ENCODE results near the gene HLA-E. TPM values are rescaled to one million over a fixed set of nuclear protein-coding genes. Genes with fewer than 3 reads are reported as not detected.

HLA-E gene
- total RNA-seq, 4 donors from 2014 or later: 207 to 628 (median 416) TPM

GRCh38 chr6:30542915-30543314, 53.6 kb downstream of the HLA-E start:
- H3K4me3 ChIP-seq: no peak overlapping the region
- no peaks in the 10 kb centered on the region for H3K9me3 ChIP-seq
- H3K36me3 ChIP-seq: no peaks in the 10 kb centered on the region
- no peaks in the 10 kb centered on the region for H3K4me1 ChIP-seq
- no peak for DNase-seq
- peak overlapping the region in 1 of 2 donors; percentile 76 for H3K27ac ChIP-seq
- intact Hi-C loops (cut with DNase I; ENCODE audit: low total_unique reads): loop anchor here (5.0 kb wide), 1 partner anchor 61 kb away; no protein-coding TSS in a partner anchor
- H3K27me3 ChIP-seq: no peaks in the 10 kb centered on the region
- TF ChIP-seq POLR2A (IDR thresholded peaks at IDR 0.05): no peak

Other genes starting within 250 kb of the HLA-E start
- 10 to 100 TPM in 3 of 4 donors, 1 to 10 TPM in 1; 3.2 to 29.7 (median 18.7) TPM for gene TRIM39, start 162.6 kb upstream of the HLA-E start, total RNA-seq
- 100 to 1,000 TPM in 1 of 4 donors, 10 to 100 TPM in 3; 12.9 to 220 (median 66.1) TPM for gene RPP21, start 144.4 kb upstream of the HLA-E start, total RNA-seq
- gene GNL1, start 67.0 kb downstream of the HLA-E start, total RNA-seq: 100 to 1,000 TPM in 2 of 4 donors, 10 to 100 TPM in 1, 1 to 10 TPM in 1; 7.2 to 150 (median 79.5) TPM
- gene PRR3, start 67.8 kb downstream of the HLA-E start, total RNA-seq: 10 to 100 TPM in 2 of 4 donors, 1 to 10 TPM in 2; 4.4 to 23.0 (median 16.2) TPM
- 10 to 100 TPM; 17.4 to 48.6 (median 28.9) TPM for gene ABCF1, start 81.9 kb downstream of the HLA-E start, total RNA-seq
- 10 to 100 TPM; 24.1 to 86.0 (median 40.2) TPM for gene PPP1R10, start 127.7 kb downstream of the HLA-E start, total RNA-seq
- 10 to 100 TPM; 15.1 to 45.5 (median 36.7) TPM for gene MRPS18B, start 128.3 kb downstream of the HLA-E start, total RNA-seq
- gene ATAT1, start 137.4 kb downstream of the HLA-E start, total RNA-seq: 10 to 100 TPM in 2 of 4 donors, 1 to 10 TPM in 1, not detected in 1; 8.5 to 10.2 (median 10.1) TPM
- gene C6orf136, start 157.6 kb downstream of the HLA-E start, total RNA-seq: 10 to 100 TPM in 1 of 4 donors, 1 to 10 TPM in 3; 5.6 to 22.2 (median 7.7) TPM
- gene DHX16, start 183.5 kb downstream of the HLA-E start, total RNA-seq: 10 to 100 TPM in 2 of 4 donors, 1 to 10 TPM in 2; 3.2 to 31.8 (median 16.3) TPM
- 100 to 1,000 TPM in 1 of 4 donors, 10 to 100 TPM in 3; 15.4 to 114 (median 18.2) TPM for gene PPP1R18, start 197.1 kb downstream of the HLA-E start, total RNA-seq
- gene NRM, start 201.5 kb downstream of the HLA-E start, total RNA-seq: 10 to 100 TPM in 1 of 4 donors, 1 to 10 TPM in 2, under 1 TPM in 1; 0.59 to 29.3 (median 5.4) TPM
- gene MDC1, start 227.8 kb downstream of the HLA-E start, total RNA-seq: 10 to 100 TPM in 2 of 4 donors, 1 to 10 TPM in 2; 3.1 to 61.9 (median 10.2) TPM
- gene TUBB, start 230.8 kb downstream of the HLA-E start, total RNA-seq: 100 to 1,000 TPM; 130 to 426 (median 290) TPM

Data from uterus (tissue), 4 donors.